IPS-11a (cell line): ENCODE data around the gene KLHL3.

Experiments used
- H3K4me3 ChIP-seq: one replicate; pipeline ENCODE4 v1.5.1; 2013; ENCODE audit warnings: low read depth, low read length, control low read depth

KLHL3 gene

DNA sequence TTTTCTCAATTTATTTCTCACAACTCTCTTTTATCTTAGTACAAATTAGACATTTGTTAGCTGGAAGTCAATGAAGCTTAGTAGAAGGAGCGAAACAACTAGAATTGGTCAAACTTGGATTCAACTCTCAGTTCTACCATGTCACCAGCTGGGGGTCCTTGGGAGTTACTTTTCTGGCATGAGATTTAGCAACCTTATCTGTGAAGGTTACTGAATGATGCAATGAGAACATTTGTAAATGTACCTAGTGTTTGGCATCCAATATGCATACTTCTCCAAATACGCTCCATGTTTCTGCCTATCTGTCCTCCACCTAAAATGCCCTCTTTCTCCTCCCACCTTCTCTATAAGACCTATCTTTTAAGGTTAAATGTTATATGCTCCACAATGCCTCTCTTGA is 12.0 kb upstream of the KLHL3 start:
- no peak overlapping the region for H3K4me3 ChIP-seq

DNA sequence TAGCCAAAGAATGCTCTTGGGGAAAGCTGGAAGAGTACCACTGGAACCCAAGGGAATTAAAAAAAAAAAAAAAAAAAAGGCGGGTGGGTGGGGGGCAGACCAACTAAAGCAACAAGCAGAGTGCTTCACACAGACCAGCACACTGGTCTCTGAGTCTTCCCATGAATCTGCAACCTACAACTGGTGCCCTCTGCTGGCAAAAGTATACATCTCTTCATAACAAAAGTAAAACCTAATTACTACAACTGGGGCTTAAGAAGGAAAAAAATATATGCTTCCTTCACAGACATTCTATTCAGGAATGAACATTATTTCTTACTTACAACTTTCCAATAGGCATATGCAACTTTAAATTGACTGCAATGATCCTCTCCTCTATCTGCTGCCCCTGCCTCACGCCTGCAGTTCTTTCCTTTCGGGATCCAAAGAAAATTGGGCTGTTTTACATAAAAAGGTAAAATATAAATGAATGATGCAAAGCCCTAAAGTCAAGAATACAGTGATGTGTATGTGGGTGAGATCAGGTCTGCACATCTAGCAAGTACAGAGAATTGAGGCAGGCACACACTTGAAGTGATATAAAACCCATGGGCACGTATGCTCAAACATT is 7.2 kb upstream of the KLHL3 start:
- H3K4me3 ChIP-seq: no peak overlapping the region

GRCh38 chr5:137741718-137742117 is 5.8 kb upstream of the KLHL3 start:
- H3K4me3 ChIP-seq: no peak overlapping the region

- H3K4me3 ChIP-seq: no peak overlapping the region
Measured at GRCh38 chr5:137739737-137740136, 3.8 kb upstream of the KLHL3 start.

- no peak overlapping the region for H3K4me3 ChIP-seq
Measured at GRCh38 chr5:137738947-137739346, 3.1 kb upstream of the KLHL3 start.

GRCh38 chr5:137737349-137738131 is 1.7 kb upstream of the KLHL3 start:
- no peak overlapping the region for H3K4me3 ChIP-seq

DNA sequence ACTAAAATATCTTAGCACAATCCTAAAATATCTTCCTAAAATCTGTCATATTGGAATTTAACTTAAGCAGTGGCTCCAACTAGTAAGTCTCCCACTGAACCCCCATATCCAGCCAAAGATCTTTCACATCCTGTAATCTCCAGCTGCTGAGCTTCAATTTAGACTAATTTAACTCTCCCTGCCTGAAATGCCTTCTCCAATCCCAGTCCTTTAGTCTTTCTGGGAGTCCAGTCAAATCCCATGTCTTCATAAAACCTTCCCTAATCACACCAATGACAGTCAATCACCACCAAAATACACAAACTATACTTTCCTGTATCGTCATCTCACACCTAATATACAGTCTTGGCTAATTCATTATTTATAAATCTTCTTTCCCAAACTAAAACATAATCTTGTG is 607 bp upstream of the KLHL3 start:
- H3K4me3 ChIP-seq: no peak overlapping the region

- H3K4me3 ChIP-seq: peak overlapping the region; percentile 60
Measured at GRCh38 chr5:137734962-137735554, 831 bp downstream of the KLHL3 start.

DNA sequence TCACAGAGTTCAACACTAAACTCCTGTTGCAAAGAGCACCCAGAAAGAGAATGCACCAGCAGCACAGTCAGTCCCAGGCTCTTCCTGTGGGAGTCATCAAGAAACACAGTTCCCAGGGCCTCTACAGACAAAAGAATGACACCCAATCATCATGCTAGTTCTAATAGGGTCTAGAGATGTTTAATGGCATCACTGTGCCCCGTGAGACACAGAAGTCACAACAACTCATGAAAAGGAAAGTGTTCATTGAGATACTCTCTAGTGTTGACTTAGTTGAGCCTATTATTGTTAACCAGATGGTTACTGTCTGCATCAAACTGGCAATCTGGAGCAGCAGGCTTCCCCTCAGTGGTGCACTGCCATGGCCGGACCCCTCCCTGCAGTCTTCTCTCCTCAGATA is 1.6 kb downstream of the KLHL3 start:
- peak overlapping the region; percentile 60 for H3K4me3 ChIP-seq

- no peak overlapping the region for H3K4me3 ChIP-seq
Measured at GRCh38 chr5:137733922-137734321, 2.0 kb downstream of the KLHL3 start.

DNA sequence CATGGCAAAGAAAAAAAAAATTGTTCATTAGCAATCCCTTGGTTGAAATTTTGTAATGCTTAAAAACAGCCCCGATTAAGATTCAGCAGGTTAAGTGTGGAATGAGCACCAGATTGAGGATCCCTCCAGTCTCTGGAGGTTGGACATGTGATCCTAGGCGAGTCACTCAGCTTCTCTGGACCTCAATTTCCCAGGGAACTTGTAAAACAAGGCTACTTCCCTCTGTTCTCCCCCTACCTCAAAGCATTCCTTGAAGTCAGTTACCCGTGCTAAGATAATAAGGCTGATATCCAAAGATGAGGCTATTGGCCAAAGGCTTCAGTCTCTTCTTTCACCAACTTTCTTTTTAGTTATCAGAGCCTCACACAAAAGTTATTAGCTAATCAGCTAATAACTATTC is 2.9 kb downstream of the KLHL3 start:
- H3K4me3 ChIP-seq: no peak overlapping the region

GRCh38 chr5:137731176-137731575 is 4.7 kb downstream of the KLHL3 start:
- H3K4me3 ChIP-seq: no peak overlapping the region

DNA sequence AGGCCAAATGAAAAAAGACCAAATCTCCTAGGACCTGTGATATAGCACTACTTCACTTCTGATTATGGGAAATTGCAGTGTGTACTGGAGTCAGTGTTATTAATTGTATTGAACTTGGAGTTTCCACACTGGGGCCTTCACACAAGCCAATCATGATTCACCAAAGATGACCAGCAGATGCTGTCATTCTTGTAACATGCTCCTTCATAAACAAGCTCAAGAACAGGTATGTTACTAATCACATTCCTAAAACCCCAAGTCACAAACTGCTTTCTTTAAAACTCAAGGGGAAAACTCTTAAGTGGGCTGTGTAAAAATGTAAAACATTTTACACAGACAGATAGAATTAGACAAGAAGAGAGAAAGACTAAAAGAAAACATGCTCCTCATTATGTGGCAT is 5.6 kb downstream of the KLHL3 start:
- no peak overlapping the region for H3K4me3 ChIP-seq

- H3K4me3 ChIP-seq: no peak overlapping the region
Measured at GRCh38 chr5:137728048-137728447, 7.8 kb downstream of the KLHL3 start.

GRCh38 chr5:137727623-137728022 is 8.3 kb downstream of the KLHL3 start:
- H3K4me3 ChIP-seq: no peak overlapping the region

GRCh38 chr5:137724251-137724650 is 11.6 kb downstream of the KLHL3 start:
- no peak overlapping the region for H3K4me3 ChIP-seq

- H3K4me3 ChIP-seq: no peak overlapping the region
Measured at GRCh38 chr5:137718611-137719010, 17.3 kb downstream of the KLHL3 start.

- H3K4me3 ChIP-seq: no peak overlapping the region
Measured at GRCh38 chr5:137716337-137716736, 19.6 kb downstream of the KLHL3 start.

DNA sequence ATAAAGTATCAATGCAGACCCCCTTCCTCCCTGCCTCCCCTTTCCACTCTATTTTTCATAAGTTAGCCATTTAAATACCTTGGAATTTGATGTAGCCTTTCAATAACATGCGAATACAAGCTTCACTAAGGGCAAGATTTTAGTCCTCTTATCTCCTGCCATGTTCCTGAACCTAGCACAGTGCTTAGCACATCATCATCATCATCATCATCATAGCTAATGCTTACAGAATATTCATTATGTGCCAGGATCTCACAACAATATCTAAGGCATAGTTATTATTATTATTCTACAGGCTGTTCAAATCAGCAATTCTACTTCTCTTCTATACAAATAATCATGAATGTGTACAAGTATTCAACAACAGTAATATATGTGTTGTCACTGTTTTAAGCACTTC is 20.4 kb downstream of the KLHL3 start:
- H3K4me3 ChIP-seq: no peak overlapping the region

GRCh38 chr5:137714946-137715345 is 20.9 kb downstream of the KLHL3 start:
- no peak overlapping the region for H3K4me3 ChIP-seq

DNA sequence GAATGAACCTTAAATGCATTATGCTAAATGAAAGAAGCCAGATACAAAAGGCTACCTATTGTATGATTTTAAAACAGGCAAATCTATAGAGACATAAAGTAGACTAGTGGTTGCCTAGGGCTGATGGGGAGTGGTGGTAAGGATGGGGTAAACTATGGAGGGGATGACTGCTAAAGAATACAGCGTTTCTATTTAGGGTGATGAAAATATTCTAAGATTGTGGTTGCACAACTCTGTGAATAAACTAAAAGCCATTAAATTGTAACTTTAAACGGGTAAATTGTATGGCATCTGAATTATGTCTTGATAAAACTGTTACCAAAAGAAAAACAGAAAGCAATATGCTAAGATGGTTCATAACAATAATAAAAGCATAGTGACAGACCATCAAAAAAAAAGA is 21.4 kb downstream of the KLHL3 start:
- no peak overlapping the region for H3K4me3 ChIP-seq

DNA sequence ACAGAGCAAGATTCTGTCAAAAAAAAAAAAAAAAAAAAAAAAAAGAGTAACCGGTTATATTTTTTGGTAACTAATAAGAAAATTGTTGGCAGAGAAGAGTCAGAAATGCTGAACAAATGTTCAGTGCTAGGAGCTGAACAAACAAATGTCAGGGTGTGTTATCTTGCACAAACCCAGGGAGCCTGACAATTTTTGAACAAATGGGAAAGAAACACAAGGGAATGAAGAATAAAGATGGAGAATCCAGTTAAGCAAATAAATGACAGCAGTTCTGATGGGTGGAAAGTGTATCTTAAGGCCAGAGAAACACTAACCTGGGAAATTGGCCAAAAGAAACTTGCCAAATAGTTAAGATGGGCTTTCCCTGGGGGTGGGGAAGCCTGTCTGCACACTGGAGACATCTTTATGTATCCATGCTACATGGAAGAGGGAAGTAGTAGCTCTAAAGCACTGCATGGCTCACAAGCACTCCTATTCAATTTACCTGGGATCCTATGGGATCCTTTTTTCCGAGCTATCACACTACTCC is 23.7 kb downstream of the KLHL3 start:
- no peak overlapping the region for H3K4me3 ChIP-seq
